HepG2 (cell line): ENCODE data around the gene ADGRB2. TPM values are rescaled to one million over a fixed set of nuclear protein-coding genes. Genes with fewer than 3 reads are reported as not detected.

ENCODE experiments used
- AHR ChIP-seq: IDR thresholded peaks from 2 replicates; pipeline ENCODE4 v1.6.1; 2018; ENCODE audit warnings: missing genetic modification reagents, missing compliant biosample characterization
- FIP1L1 ChIP-seq: fragments of 200-400 bp; formaldehyde crosslinking; IDR thresholded peaks from 2 replicates; pipeline ENCODE4 v1.6.1; 2018; ENCODE audit warnings: low read depth, mild to moderate bottlenecking, low read length, moderate library complexity, borderline replicate concordance; ENCODE audit not compliant: insufficient read depth
- MAFK ChIP-seq, 2 experiments: IDR thresholded peaks in 1 of 2; conservative IDR thresholded peaks in 1 of 2; 2 replicates each; pipeline ENCODE4 v1.6.1; 2011; ENCODE audit warnings: improper control_type of control experiment in 2 of 2, low read length in 2 of 2
- TBX2 ChIP-seq: sonication (generic); formaldehyde crosslinking; IDR thresholded peaks from 2 replicates; pipeline ENCODE4 v1.5.0; 2020; ENCODE audit warnings: missing genetic modification reagents, mild to moderate bottlenecking, borderline replicate concordance
- WIZ ChIP-seq: sonication (generic); formaldehyde crosslinking; IDR thresholded peaks from 2 replicates; pipeline ENCODE4 v1.5.1; 2020; ENCODE audit warnings: mild to moderate bottlenecking, missing genetic modification reagents
- ZNF317 ChIP-seq: sonication (generic); formaldehyde crosslinking; IDR thresholded peaks from 2 replicates; pipeline ENCODE4 v1.5.0; 2020; ENCODE audit warnings: mild to moderate bottlenecking, missing genetic modification reagents
- ZNF510 ChIP-seq: sonication (generic); formaldehyde crosslinking; IDR thresholded peaks from 2 replicates; pipeline ENCODE4 v1.4.0; 2020; ENCODE audit warnings: low read depth, mild to moderate bottlenecking, missing genetic modification reagents
- ZNF557 ChIP-seq: sonication (generic); formaldehyde crosslinking; IDR thresholded peaks from 2 replicates; pipeline ENCODE4 v1.4.0; 2020; ENCODE audit warnings: missing genetic modification reagents
- ZNF607 ChIP-seq: sonication (generic); formaldehyde crosslinking; IDR thresholded peaks from 2 replicates; pipeline ENCODE4 v1.5.1; 2020; ENCODE audit warnings: missing genetic modification reagents, mild to moderate bottlenecking, borderline replicate concordance
- ZNF660 ChIP-seq: sonication (generic); formaldehyde crosslinking; IDR thresholded peaks from 2 replicates; pipeline ENCODE4 v1.5.1; 2020; ENCODE audit warnings: mild to moderate bottlenecking, low read depth, missing genetic modification reagents, borderline replicate concordance
- polyA plus RNA-seq, 8 experiments: library from polyadenylated mRNA; depleted of rRNA in 3 of 8; stranded (reverse) in 7 of 8; unstranded in 1 of 8; fragments of >200 nt; fragmentation: Illumina TruSeq in 4 of 8; extraction: Trizol in 4 of 8; gene quantifications; 2 replicates each; pipeline versions ENCODE4 v1.2.1 to v1.2.3, GENCODE V29; 2011 to 2016; ENCODE audit warnings: low read depth in 4 of 8, missing spikeins in 1 of 8, mixed read lengths in 1 of 8; ENCODE audit not compliant: insufficient read depth in 1 of 8
- total RNA-seq, 5 experiments: library from RNA; depleted of rRNA; stranded (reverse); fragments of >200 nt; fragmentation: Illumina TruSeq; extraction: Trizol; gene quantifications; 2 replicates each; pipeline ENCODE4 v1.2.3, GENCODE V29; 2016; ENCODE audit warnings: low read depth in 1 of 5
- TF ChIP-seq, protein P1 (sequence below): sonication (generic); formaldehyde crosslinking; IDR thresholded peaks from 2 replicates; pipeline ENCODE4 v1.5.0; 2020; ENCODE audit warnings: mild to moderate bottlenecking, missing genetic modification reagents
- TF ChIP-seq, protein P2 (sequence below): sonication (generic); formaldehyde crosslinking; IDR thresholded peaks from 2 replicates; pipeline ENCODE4 v1.5.0; 2020; ENCODE audit warnings: mild to moderate bottlenecking, missing genetic modification reagents
- TF ChIP-seq, protein P3 (sequence below): sonication (generic); formaldehyde crosslinking; IDR thresholded peaks from 2 replicates; pipeline ENCODE4 v1.8.0; 2022; ENCODE audit warnings: missing genetic modification reagents, mild to moderate bottlenecking, inconsistent platforms, borderline replicate concordance
- TF ChIP-seq, protein P4 (sequence below): sonication (generic); formaldehyde crosslinking; IDR thresholded peaks from 2 replicates; pipeline ENCODE4 v1.4.0; 2020; ENCODE audit warnings: missing genetic modification reagents
- TF ChIP-seq, protein P5 (sequence below): IDR thresholded peaks from 2 replicates; pipeline ENCODE4 v1.6.1; 2012; ENCODE audit warnings: low read depth, low read length, improper control_type of control experiment
- TF ChIP-seq, protein P6 (sequence below): sonication (generic); formaldehyde crosslinking; conservative IDR thresholded peaks from 2 replicates; pipeline ENCODE4 v1.4.0; 2020; ENCODE audit warnings: missing genetic modification reagents

ADGRB2 gene
- total and polyA plus RNA-seq, 2 of the 13 experiments (the other 11 are each of a cell fraction or from before 2014, with no cell fraction given): 0.03 to 0.09 TPM

DNA sequence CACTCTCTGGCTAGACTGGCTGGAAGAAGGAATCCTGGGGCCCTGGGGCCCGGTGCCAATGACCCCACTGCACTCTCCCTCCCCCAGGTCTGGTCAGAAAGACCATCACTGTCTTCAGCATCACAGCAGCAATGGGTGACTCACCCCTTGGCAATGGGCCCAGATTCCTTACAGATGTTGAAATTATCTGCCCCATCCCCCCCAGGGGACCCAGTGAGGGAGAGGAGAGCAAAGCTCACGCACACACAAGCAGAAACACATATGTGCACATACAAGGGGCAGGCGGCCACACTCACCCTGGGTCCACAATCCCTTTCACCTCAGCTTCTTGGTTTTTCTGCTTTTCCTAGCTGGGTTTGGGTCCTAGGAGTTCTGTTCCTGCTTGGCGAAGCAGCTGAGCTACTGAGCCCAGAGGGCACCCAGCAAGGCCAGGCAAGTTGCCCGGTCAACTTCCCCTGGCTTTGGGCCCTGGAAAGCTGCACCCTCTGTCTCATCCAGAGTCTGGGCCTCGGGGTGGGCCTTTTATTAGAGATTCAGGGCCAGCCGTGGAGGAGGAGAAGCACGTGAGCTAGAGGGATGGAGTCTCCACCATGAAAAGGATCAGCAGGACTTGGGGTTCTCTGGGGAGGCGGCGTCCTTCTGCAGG is 62.9 kb downstream of the ADGRB2 start (continued):
- TF ChIP-seq, protein P1, sequence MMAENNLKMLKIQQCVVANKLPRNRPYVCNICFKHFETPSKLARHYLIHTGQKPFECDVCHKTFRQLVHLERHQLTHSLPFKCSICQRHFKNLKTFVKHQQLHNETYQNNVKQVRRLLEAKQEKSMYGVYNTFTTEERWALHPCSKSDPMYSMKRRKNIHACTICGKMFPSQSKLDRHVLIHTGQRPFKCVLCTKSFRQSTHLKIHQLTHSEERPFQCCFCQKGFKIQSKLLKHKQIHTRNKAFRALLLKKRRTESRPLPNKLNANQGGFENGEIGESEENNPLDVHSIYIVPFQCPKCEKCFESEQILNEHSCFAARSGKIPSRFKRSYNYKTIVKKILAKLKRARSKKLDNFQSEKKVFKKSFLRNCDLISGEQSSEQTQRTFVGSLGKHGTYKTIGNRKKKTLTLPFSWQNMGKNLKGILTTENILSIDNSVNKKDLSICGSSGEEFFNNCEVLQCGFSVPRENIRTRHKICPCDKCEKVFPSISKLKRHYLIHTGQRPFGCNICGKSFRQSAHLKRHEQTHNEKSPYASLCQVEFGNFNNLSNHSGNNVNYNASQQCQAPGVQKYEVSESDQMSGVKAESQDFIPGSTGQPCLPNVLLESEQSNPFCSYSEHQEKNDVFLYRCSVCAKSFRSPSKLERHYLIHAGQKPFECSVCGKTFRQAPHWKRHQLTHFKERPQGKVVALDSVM: 0 out of 2 replicates have a peak, but pooled peaks have one; percentile 38
- TF ChIP-seq, protein P2, sequence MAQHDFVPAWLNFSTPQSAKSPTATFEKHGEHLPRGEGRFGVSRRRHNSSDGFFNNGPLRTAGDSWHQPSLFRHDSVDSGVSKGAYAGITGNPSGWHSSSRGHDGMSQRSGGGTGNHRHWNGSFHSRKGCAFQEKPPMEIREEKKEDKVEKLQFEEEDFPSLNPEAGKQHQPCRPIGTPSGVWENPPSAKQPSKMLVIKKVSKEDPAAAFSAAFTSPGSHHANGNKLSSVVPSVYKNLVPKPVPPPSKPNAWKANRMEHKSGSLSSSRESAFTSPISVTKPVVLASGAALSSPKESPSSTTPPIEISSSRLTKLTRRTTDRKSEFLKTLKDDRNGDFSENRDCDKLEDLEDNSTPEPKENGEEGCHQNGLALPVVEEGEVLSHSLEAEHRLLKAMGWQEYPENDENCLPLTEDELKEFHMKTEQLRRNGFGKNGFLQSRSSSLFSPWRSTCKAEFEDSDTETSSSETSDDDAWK (CRISPR knock-in tag): no peak
- TF ChIP-seq, protein P3, sequence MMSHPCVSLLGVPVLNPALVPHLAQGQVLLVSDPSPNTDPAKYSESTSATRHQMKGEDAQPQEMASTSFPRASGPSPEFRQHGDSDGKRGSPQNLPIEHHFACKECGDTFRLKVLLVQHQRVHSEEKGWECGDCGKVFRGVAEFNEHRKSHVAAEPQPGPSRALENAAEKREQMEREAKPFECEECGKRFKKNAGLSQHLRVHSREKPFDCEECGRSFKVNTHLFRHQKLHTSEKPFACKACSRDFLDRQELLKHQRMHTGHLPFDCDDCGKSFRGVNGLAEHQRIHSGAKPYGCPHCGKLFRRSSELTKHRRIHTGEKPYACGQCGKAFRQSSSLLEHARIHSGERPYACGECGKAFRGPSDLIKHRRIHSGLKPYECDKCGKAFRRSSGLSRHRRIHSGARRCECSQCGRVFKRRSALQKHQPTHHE (CRISPR knock-in tag): no peak
- peak; percentile 69; the same call in 1 of the 2 replicates for TF ChIP-seq ZNF607 (CRISPR knock-in tag)
- TF ChIP-seq ZNF660 (CRISPR knock-in tag): no peak
- no peak for TF ChIP-seq ZNF510 (CRISPR knock-in tag)
- TF ChIP-seq, protein P4, sequence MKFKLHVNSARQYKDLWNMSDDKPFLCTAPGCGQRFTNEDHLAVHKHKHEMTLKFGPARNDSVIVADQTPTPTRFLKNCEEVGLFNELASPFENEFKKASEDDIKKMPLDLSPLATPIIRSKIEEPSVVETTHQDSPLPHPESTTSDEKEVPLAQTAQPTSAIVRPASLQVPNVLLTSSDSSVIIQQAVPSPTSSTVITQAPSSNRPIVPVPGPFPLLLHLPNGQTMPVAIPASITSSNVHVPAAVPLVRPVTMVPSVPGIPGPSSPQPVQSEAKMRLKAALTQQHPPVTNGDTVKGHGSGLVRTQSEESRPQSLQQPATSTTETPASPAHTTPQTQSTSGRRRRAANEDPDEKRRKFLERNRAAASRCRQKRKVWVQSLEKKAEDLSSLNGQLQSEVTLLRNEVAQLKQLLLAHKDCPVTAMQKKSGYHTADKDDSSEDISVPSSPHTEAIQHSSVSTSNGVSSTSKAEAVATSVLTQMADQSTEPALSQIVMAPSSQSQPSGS (CRISPR knock-in tag): peak; percentile 98
- TF ChIP-seq TBX2 (CRISPR knock-in tag): peak; percentile 80; the same call in 1 of the 2 replicates
- peak; percentile 55; the same call in 1 of the 2 replicates for TF ChIP-seq ZNF317 (CRISPR knock-in tag)
- TF ChIP-seq, protein P5, sequence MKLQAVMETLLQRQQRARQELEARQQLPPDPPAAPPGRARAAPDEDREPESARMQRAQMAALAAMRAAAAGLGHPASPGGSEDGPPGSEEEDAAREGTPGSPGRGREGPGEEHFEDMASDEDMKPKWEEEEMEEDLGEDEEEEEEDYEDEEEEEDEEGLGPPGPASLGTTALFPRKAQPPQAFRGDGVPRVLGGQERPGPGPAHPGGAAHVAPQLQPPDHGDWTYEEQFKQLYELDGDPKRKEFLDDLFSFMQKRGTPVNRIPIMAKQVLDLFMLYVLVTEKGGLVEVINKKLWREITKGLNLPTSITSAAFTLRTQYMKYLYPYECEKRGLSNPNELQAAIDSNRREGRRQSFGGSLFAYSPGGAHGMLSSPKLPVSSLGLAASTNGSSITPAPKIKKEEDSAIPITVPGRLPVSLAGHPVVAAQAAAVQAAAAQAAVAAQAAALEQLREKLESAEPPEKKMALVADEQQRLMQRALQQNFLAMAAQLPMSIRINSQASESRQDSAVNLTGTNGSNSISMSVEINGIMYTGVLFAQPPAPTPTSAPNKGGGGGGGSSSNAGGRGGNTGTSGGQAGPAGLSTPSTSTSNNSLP: peak; percentile 45; the same call in 1 of the 2 replicates
- TF ChIP-seq FIP1L1: no peak
- no peak for TF ChIP-seq WIZ (CRISPR knock-in tag)
- TF ChIP-seq, protein P6, sequence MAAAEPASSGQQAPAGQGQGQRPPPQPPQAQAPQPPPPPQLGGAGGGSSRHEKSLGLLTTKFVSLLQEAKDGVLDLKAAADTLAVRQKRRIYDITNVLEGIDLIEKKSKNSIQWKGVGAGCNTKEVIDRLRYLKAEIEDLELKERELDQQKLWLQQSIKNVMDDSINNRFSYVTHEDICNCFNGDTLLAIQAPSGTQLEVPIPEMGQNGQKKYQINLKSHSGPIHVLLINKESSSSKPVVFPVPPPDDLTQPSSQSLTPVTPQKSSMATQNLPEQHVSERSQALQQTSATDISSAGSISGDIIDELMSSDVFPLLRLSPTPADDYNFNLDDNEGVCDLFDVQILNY (CRISPR knock-in tag): no peak
- no peak for TF ChIP-seq ZNF557 (CRISPR knock-in tag)
- 0 out of 2 replicates have a peak, but pooled peaks have one; percentile 38 for TF ChIP-seq AHR (CRISPR knock-in tag)
- TF ChIP-seq MAFK (conservative IDR thresholded peaks at IDR 0.05 in 1 of 2, IDR thresholded peaks at IDR 0.05 in 1 of 2; ENCODE audit: low read length in 2 of 2): no peak
